OCI-LY7 (cell line): ENCODE results near the gene XRCC4.

Experiments used
- CTCF ChIP-seq: fragments of 200-600 bp; sonication (generic); conservative IDR thresholded peaks from 2 replicates; pipeline ENCODE4 v1.5.1; 2014; ENCODE audit warnings: mild to moderate bottlenecking, antibody characterized with exemption, low read length, moderate library complexity, mixed read lengths
- EZH2phosphoT487 ChIP-seq: fragments of 200-600 bp; sonication (generic); IDR thresholded peaks from 2 replicates; pipeline ENCODE4 v1.6.1; 2018; ENCODE audit warnings: low read depth, borderline replicate concordance, mild to moderate bottlenecking, mixed run types, antibody characterized with exemption, low read length, moderate library complexity, mixed read lengths

DNA sequence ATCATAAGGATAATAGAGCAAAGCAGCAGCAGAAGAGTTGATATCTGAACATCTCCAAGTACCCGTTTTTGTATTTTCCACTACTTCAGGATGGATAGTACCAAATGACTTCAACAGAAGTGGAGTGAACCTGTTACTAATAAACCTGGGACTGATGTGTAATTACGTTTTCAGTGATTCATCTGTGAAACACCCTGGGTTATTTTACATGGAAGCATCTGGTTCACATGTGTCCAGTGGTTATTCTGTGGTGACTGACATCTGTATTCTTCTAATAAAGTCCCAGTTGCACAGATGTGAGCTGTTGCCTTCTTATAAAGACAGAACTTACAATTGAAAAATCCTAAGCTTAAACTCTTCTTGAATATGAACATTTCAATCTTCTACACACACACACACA, 254.5 kb downstream of the XRCC4 start:
- no peak for TF ChIP-seq CTCF
- no peak for TF ChIP-seq EZH2phosphoT487
